HG03469 (cell line): ENCODE measurements around the gene TULP3.

ENCODE experiments used
- ATAC-seq: cut with Tn5 transposase; IDR thresholded peaks from one replicate; pipeline ENCODE4 v1.9.1; 2021; ENCODE audit warnings: mild to moderate bottlenecking, moderate library complexity, moderate number of reproducible peaks; ENCODE audit not compliant: unreplicated experiment

Gene TULP3

GRCh38 chr12:2963154-2963759, 72.6 kb downstream of the TULP3 start:
- no peak for ATAC-seq

- no peak for ATAC-seq
These were observed 73.1 kb downstream of the TULP3 start for GRCh38 chr12:2963760-2964292.

GRCh38 chr12:2967651-2968050, 77.0 kb downstream of the TULP3 start:
- no peak for ATAC-seq

GRCh38 chr12:2970744-2971143, 80.1 kb downstream of the TULP3 start:
- no peak for ATAC-seq

- no peak for ATAC-seq
These were observed 82.9 kb downstream of the TULP3 start for GRCh38 chr12:2973566-2973965.

- ATAC-seq, result no peak
These were observed 83.9 kb downstream of the TULP3 start for GRCh38 chr12:2974560-2974971.

GRCh38 chr12:2976581-2976996, 85.9 kb downstream of the TULP3 start:
- ATAC-seq, result no peak

- no peak for ATAC-seq
These were observed 87.1 kb downstream of the TULP3 start for GRCh38 chr12:2977776-2978175.

- ATAC-seq, result no peak
These were observed 89.1 kb downstream of the TULP3 start for GRCh38 chr12:2979806-2980205.

- no peak for ATAC-seq
These were observed 89.9 kb downstream of the TULP3 start for GRCh38 chr12:2980630-2981029.

- ATAC-seq, result no peak
These were observed 91.7 kb downstream of the TULP3 start for GRCh38 chr12:2982361-2982760.

- no peak for ATAC-seq
These were observed 93.6 kb downstream of the TULP3 start for GRCh38 chr12:2984249-2984648.

- ATAC-seq, result no peak
These were observed 94.0 kb downstream of the TULP3 start for GRCh38 chr12:2984698-2985097.

- no peak for ATAC-seq
These were observed 96.2 kb downstream of the TULP3 start for GRCh38 chr12:2986876-2987275.

GRCh38 chr12:2988494-2988893, 97.8 kb downstream of the TULP3 start:
- ATAC-seq, result no peak
